BLaER1 (cell line): ENCODE measurements around the gene TTC33.
"Not testable (repeated sequence)": the region's sequence is repeated elsewhere in the genome, so short reads cannot be mapped to it uniquely, and the experiment has no call there.

Experiments used
- H3K27ac ChIP-seq: shearing (Covaris generic); formaldehyde crosslinking; 2 replicates; pipeline ENCODE4 v1.8.1; 2022
- H3K27me3 ChIP-seq: shearing (Covaris generic); formaldehyde crosslinking; 2 replicates; pipeline ENCODE4 v1.8.1; 2022
- H3K36me3 ChIP-seq: shearing (Covaris generic); formaldehyde crosslinking; 2 replicates; pipeline ENCODE4 v1.8.1; 2022
- H3K4me1 ChIP-seq: shearing (Covaris generic); formaldehyde crosslinking; 2 replicates; pipeline ENCODE4 v1.8.1; 2022
- H3K4me2 ChIP-seq: shearing (Covaris generic); formaldehyde crosslinking; 2 replicates; pipeline ENCODE4 v1.8.1; 2022
- H3K4me3 ChIP-seq: shearing (Covaris generic); formaldehyde crosslinking; 2 replicates; pipeline ENCODE4 v1.8.1; 2022
- H3K9ac ChIP-seq: shearing (Covaris generic); formaldehyde crosslinking; 2 replicates; pipeline ENCODE4 v1.8.1; 2022
- H3K9me3 ChIP-seq: shearing (Covaris generic); formaldehyde crosslinking; 2 replicates; pipeline ENCODE4 v1.8.1; 2022
- H4K20me1 ChIP-seq: shearing (Covaris generic); formaldehyde crosslinking; 2 replicates; pipeline ENCODE4 v1.8.1; 2022
- Cebpa-rat ChIP-seq: shearing (Covaris generic); IDR thresholded peaks from 2 replicates; pipeline ENCODE4 v1.8.1; 2022

The TTC33 gene

GRCh38 chr5:40601198-40601868, 154.4 kb downstream of the TTC33 start:
- Histone ChIP-seq H3K27me3 (no peaks in the 10 kb centered on the region), H3K4me1 (peaks cover 46% of the 10 kb centered on the region), H3K27ac (no peak overlapping the region), H4K20me1 (no peaks in the 10 kb centered on the region), H3K9me3 (peaks cover 31% of the 10 kb centered on the region), H3K9ac (no peak overlapping the region), H3K36me3 (0 out of 2 replicates have a peak, but pooled peaks cover 6% of the 10 kb centered on the region), H3K4me2 (peak overlapping the region; percentile 1; the same call in 1 of the 2 replicates), H3K4me3 (no peak overlapping the region)
- TF ChIP-seq Cebpa-rat = no peak

GRCh38 chr5:40600383-40600782, 155.4 kb downstream of the TTC33 start:
- H3K27me3 ChIP-seq = no peaks in the 10 kb centered on the region
- H3K4me3 ChIP-seq = no peak overlapping the region
- 0 out of 2 replicates have a peak, but pooled peaks cover 6% of the 10 kb centered on the region for H3K36me3 ChIP-seq
- H3K9me3 ChIP-seq = peaks cover 31% of the 10 kb centered on the region
- no peak overlapping the region for H3K9ac ChIP-seq
- H4K20me1 ChIP-seq = no peaks in the 10 kb centered on the region
- no peak for TF ChIP-seq Cebpa-rat
- H3K27ac ChIP-seq = no peak overlapping the region
- peaks cover 36% of the 10 kb centered on the region for H3K4me1 ChIP-seq
- no peak overlapping the region for H3K4me2 ChIP-seq

GRCh38 chr5:40599676-40600075, 156.1 kb downstream of the TTC33 start:
- Histone ChIP-seq H3K4me1 (peaks cover 29% of the 10 kb centered on the region), H3K27me3 (no peaks in the 10 kb centered on the region), H3K36me3 (0 out of 2 replicates have a peak, but pooled peaks cover 6% of the 10 kb centered on the region)

GRCh38 chr5:40594811-40595210, 160.9 kb downstream of the TTC33 start:
- H3K9me3 ChIP-seq = 0 out of 2 replicates have a peak, but pooled peaks cover 4% of the 10 kb centered on the region
- no peak overlapping the region for H3K27ac ChIP-seq
- no peak overlapping the region for H3K4me3 ChIP-seq
- peaks cover 17% of the 10 kb centered on the region for H3K4me1 ChIP-seq
- no peaks in the 10 kb centered on the region for H3K27me3 ChIP-seq
- H4K20me1 ChIP-seq = no peaks in the 10 kb centered on the region
- no peaks in the 10 kb centered on the region for H3K36me3 ChIP-seq
- TF ChIP-seq Cebpa-rat = no peak
- H3K9ac ChIP-seq = no peak overlapping the region
- H3K4me2 ChIP-seq = no peak overlapping the region

More at GRCh38 chr5:40599676-40600075, 156.1 kb downstream of the TTC33 start:
- Histone ChIP-seq H3K9ac (no peak overlapping the region), H3K9me3 (peaks cover 30% of the 10 kb centered on the region), H3K27ac (no peak overlapping the region), H4K20me1 (no peaks in the 10 kb centered on the region), H3K4me2 (no peak overlapping the region), H3K4me3 (no peak overlapping the region)
- TF ChIP-seq Cebpa-rat = no peak

GRCh38 chr5:40591727-40592396, 163.9 kb downstream of the TTC33 start:
- not testable (repeated sequence) for H3K9me3 ChIP-seq, H3K9ac ChIP-seq, H4K20me1 ChIP-seq, H3K4me3 ChIP-seq, H3K27me3 ChIP-seq, H3K36me3 ChIP-seq
- H3K4me2 ChIP-seq = peak overlapping the region; percentile 43
- H3K27ac ChIP-seq = peak overlapping the region; percentile 39
- peaks cover 17% of the 10 kb centered on the region for H3K4me1 ChIP-seq

GRCh38 chr5:40587376-40587775, 168.4 kb downstream of the TTC33 start:
- Histone ChIP-seq H3K4me3 (no peak overlapping the region), H4K20me1 (no peaks in the 10 kb centered on the region), H3K9me3 (0 out of 2 replicates have a peak, but pooled peaks cover 5% of the 10 kb centered on the region), H3K36me3 (no peaks in the 10 kb centered on the region), H3K4me1 (peaks cover 17% of the 10 kb centered on the region), H3K9ac (no peak overlapping the region), H3K27ac (no peak overlapping the region), H3K27me3 (no peaks in the 10 kb centered on the region), H3K4me2 (no peak overlapping the region)
- no peak for TF ChIP-seq Cebpa-rat

- no peak for TF ChIP-seq Cebpa-rat
These were observed 170.1 kb downstream of the TTC33 start for GRCh38 chr5:40585537-40586267.

GRCh38 chr5:40584054-40584453, 171.7 kb downstream of the TTC33 start:
- Histone ChIP-seq H3K9ac (no peak overlapping the region), H3K4me2 (no peak overlapping the region), H3K9me3 (no peaks in the 10 kb centered on the region), H3K27me3 (no peaks in the 10 kb centered on the region), H3K4me3 (no peak overlapping the region), H3K4me1 (peaks cover 4% of the 10 kb centered on the region), H3K36me3 (no peaks in the 10 kb centered on the region), H4K20me1 (no peaks in the 10 kb centered on the region), H3K27ac (no peak overlapping the region)
- no peak for TF ChIP-seq Cebpa-rat

More at GRCh38 chr5:40585537-40586267, 170.1 kb downstream of the TTC33 start:
- Histone ChIP-seq H3K36me3 (no peaks in the 10 kb centered on the region), H3K9me3 (0 out of 2 replicates have a peak, but pooled peaks cover 5% of the 10 kb centered on the region), H3K9ac (no peak overlapping the region), H3K4me3 (no peak overlapping the region), H3K27ac (no peak overlapping the region), H3K4me2 (no peak overlapping the region), H4K20me1 (no peaks in the 10 kb centered on the region), H3K27me3 (no peaks in the 10 kb centered on the region), H3K4me1 (peaks cover under 1% of the 10 kb centered on the region; the same call in 1 of the 2 replicates)

GRCh38 chr5:40578501-40579451, 177.0 kb downstream of the TTC33 start:
- H3K36me3 ChIP-seq = no peaks in the 10 kb centered on the region
- H3K27me3 ChIP-seq = no peaks in the 10 kb centered on the region
- no peaks in the 10 kb centered on the region for H4K20me1 ChIP-seq
- H3K27ac ChIP-seq = no peak overlapping the region
- TF ChIP-seq Cebpa-rat = no peak
- peak overlapping the region; percentile 18 for H3K4me2 ChIP-seq
- no peak overlapping the region for H3K4me3 ChIP-seq
- H3K4me1 ChIP-seq = peaks cover 9% of the 10 kb centered on the region
- peaks cover 4% of the 10 kb centered on the region; the same call in 1 of the 2 replicates for H3K9me3 ChIP-seq
- no peak overlapping the region for H3K9ac ChIP-seq
